ENCODE results near the gene LKAAEAR1.

DNA sequence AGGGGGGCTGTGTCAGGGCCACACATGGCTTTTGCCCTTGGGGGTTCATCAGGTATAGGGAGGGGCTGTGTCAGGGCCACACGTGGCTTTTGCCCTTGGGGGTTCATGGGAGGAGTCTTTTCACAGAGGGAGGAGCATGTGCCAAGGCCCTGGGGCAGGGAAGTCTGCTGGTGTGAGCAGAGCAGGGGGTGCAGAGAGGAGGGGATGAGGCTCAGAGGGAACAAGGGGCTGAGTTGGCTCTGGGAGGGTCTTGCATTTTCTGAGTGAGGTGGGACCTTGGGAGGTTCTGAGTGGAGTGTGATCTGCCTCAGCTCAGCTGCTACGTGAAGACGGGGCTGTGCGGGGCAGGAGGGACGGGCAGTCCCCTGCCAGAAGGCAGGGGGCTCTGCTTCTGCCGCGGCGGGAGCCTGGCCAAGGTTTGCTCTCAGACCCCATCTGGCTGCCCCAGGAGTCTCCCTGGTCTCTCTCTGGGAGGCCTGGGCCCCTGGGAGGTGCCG lies 28.8 kb downstream of the LKAAEAR1 start:
- TF ChIP-seq, protein P1, sequence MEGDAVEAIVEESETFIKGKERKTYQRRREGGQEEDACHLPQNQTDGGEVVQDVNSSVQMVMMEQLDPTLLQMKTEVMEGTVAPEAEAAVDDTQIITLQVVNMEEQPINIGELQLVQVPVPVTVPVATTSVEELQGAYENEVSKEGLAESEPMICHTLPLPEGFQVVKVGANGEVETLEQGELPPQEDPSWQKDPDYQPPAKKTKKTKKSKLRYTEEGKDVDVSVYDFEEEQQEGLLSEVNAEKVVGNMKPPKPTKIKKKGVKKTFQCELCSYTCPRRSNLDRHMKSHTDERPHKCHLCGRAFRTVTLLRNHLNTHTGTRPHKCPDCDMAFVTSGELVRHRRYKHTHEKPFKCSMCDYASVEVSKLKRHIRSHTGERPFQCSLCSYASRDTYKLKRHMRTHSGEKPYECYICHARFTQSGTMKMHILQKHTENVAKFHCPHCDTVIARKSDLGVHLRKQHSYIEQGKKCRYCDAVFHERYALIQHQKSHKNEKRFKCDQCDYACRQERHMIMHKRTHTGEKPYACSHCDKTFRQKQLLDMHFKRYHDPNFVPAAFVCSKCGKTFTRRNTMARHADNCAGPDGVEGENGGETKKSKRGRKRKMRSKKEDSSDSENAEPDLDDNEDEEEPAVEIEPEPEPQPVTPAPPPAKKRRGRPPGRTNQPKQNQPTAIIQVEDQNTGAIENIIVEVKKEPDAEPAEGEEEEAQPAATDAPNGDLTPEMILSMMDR (conservative IDR thresholded peaks at IDR 0.05; ENCODE audit: low read length), result no peak
- no peak for TF ChIP-seq EZH2phosphoT487 (IDR thresholded peaks at IDR 0.05; ENCODE audit: borderline replicate concordance, low read depth, low read length)

Measured in OCI-LY7 (cell line).